HFFc6 (cell line): ENCODE data around the gene E2F1. TPM values are rescaled to one million over a fixed set of nuclear protein-coding genes. Genes with fewer than 3 reads are reported as not detected.

ENCODE experiments used
- DNase-seq: peaks from one replicate; pipeline ENCODE4 v3.0.0-alpha.2; 2018
- H3K27ac Mint-ChIP-seq: 2 replicates; pipeline ENCODE4 v1.8.0; 2020; ENCODE audit warnings: mild to moderate bottlenecking, mixed read lengths
- H3K27me3 Mint-ChIP-seq: 2 replicates; pipeline ENCODE4 v1.8.0; 2021; ENCODE audit warnings: mild to moderate bottlenecking, moderate library complexity, mixed read lengths; ENCODE audit not compliant: insufficient read depth
- H3K36me3 Mint-ChIP-seq: 2 replicates; pipeline ENCODE4 v1.8.0; 2021; ENCODE audit warnings: low read depth, mixed read lengths
- H3K4me1 Mint-ChIP-seq: 2 replicates; pipeline ENCODE4 v1.8.0; 2020; ENCODE audit warnings: low read depth, mixed read lengths
- H3K4me3 Mint-ChIP-seq: 2 replicates; pipeline ENCODE4 v1.8.0; 2020; ENCODE audit warnings: mild to moderate bottlenecking, moderate library complexity, mixed read lengths
- H3K9me3 Mint-ChIP-seq: 2 replicates; pipeline ENCODE4 v1.8.0; 2020; ENCODE audit warnings: mild to moderate bottlenecking, mixed read lengths
- CTCF ChIP-seq: fragments of 200-600 bp; sonication (generic); IDR thresholded peaks from 2 replicates; pipeline ENCODE4 v1.5.0; 2021; ENCODE audit warnings: antibody characterized with exemption, mild to moderate bottlenecking
- total RNA-seq, 6 experiments: library from RNA; stranded (reverse); fragmentation: NEBNext Ultra II Directional; extraction: Animal tissue kit (Norgen Biotek cat#: 25700); gene quantifications; 2 replicates in 1 of 6; 3 replicates in 5 of 6; pipeline ENCODE4 v1.2.3, GENCODE V29; 2021

The E2F1 gene
- total RNA-seq, 6 experiments from 2014 or later: 11.3 to 21.7 (median 20.2) TPM

DNA sequence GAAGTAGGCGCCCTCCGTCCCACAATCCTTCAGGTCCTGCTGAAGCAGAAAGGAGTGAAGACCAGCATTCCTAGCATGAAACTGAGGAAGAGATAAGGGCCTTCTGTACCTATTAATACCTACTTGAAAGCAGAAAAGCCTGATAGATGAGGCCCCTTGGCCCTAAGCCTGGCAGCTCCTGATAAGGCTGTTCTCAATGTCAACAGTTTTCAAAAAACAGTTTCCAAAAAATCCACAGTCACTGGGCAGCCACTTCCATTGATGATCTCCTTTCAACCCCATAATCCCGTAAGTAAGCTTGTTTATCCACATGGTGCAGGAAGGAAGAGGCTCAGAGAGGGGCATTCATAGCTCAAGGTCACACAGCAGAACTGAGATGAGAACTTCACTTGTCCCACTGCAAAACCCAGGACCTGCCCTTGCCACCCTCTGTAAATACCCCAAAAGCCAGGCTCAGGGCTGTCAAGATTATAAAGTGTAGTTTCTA is 2.8 kb upstream of the E2F1 start:
- Mint-ChIP-seq H3K27ac (no peak overlapping the region), H3K4me3 (no peak overlapping the region), H3K4me1 (peaks cover 31% of the 10 kb centered on the region), H3K36me3 (no peaks in the 10 kb centered on the region), H3K27me3 (peaks cover 3% of the 10 kb centered on the region), H3K9me3 (no peaks in the 10 kb centered on the region)
- no peak for DNase-seq
- no peak for TF ChIP-seq CTCF

DNA sequence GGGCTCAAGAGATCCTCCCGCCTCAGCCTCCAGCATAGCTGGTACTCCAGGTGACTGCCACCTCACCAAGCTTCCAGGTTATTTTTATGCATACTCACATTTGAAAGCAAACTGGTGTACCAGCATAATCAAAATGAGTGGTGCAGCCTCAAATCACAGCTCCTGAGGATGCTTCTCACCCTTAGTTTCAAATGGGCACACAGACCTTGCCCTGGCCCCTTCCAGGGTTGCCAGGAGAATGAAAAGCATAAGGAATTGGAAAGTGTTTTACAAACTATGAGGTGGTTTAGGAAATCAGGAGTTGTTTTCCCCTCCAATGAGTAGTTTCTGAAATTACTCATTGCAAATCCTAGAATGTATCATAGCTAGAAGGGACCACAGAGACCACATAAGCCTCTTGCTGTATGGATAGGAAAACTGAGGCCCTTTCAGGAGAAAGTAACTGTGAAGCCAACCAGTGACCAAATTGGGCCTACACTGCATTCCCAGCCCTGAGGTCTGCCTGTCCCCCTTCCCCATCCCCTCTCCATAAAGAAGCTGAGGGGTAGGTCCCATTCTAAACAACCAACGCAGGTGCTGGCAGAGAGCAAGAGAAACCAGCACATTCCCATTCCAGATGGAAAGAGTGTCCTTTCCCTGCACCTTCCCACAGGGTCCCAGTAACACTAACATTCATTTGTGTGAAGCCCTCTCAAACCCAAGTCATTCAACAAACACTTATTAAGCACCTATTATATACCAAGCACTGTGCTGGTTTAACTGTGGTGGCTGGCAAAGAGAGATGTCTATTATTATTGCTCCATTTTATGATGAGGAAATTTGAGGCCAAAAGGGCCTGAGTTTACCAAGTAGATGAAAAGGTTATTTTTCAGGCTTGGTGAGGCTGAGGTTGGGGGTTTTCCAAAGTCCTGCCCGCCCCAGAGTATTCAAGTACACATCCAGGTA is 2.1 kb upstream of the E2F1 start:
- no peak for TF ChIP-seq CTCF
- Mint-ChIP-seq H3K27me3 (peaks cover 3% of the 10 kb centered on the region), H3K27ac (no peak overlapping the region), H3K9me3 (no peaks in the 10 kb centered on the region), H3K36me3 (no peaks in the 10 kb centered on the region), H3K4me3 (no peak overlapping the region), H3K4me1 (peaks cover 31% of the 10 kb centered on the region)
- no peak for DNase-seq

GRCh38 chr20:33687370-33687915 is 1.3 kb upstream of the E2F1 start:
- Mint-ChIP-seq H3K4me3 (no peak overlapping the region; the same call in 1 of the 2 replicates), H3K36me3 (no peaks in the 10 kb centered on the region), H3K27ac (no peak overlapping the region), H3K27me3 (peaks cover 3% of the 10 kb centered on the region), H3K9me3 (no peaks in the 10 kb centered on the region), H3K4me1 (peaks cover 35% of the 10 kb centered on the region)
- no peak for TF ChIP-seq CTCF
- no peak for DNase-seq

GRCh38 chr20:33686984-33687366 is 790 bp upstream of the E2F1 start:
- DNase-seq: no peak
- Mint-ChIP-seq H3K36me3 (no peaks in the 10 kb centered on the region), H3K4me3 (peak overlapping the region; percentile 81), H3K4me1 (peaks cover 38% of the 10 kb centered on the region), H3K27ac (peak overlapping the region; percentile 56), H3K27me3 (peaks cover 3% of the 10 kb centered on the region), H3K9me3 (no peaks in the 10 kb centered on the region)
- no peak for TF ChIP-seq CTCF

DNA sequence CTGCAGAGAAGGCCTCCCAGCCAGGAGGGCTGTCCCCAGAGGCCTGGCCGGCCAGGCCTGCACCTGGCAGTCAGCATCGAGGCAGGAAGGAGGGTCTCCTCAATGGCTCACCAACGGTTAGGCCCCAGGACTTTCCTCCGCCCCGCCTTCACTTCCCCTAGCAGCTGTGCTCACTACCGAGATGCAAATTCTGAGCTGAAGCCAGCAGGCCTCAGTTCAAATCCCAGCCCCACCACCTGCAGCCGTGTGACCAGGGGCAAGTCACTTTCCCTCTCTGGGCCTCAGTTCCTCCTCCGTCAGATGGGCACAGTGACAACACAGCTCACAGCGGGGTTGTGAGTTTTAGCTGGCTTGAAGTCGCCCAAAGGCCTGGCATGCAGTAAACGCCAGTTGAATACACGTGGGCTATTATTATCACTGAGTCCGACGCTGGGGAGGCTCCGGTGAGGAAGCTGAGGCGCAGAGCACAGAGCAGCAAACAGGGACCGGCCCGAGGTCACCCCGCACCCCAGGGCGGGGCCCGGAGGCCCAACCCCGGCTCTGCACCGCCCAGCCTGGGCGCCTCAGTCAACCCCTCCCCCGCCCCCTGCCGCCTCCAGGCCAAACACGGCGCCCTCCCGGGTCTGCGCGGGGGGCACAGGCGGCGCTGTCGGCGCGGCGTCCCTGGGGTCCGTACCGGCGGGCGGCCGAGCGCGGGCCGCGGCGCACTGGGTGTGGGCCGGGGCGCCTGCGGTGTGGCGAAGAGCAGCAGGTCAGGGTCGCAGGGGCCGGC is 671 bp downstream of the E2F1 start:
- Mint-ChIP-seq H3K27ac (peak overlapping the region; percentile 82), H3K9me3 (no peaks in the 10 kb centered on the region), H3K27me3 (peaks cover 3% of the 10 kb centered on the region), H3K4me3 (peak overlapping the region; percentile 89), H3K4me1 (peaks cover 53% of the 10 kb centered on the region), H3K36me3 (no peaks in the 10 kb centered on the region)
- no peak for DNase-seq
- no peak for TF ChIP-seq CTCF
